Measurements from ENCODE around the gene ENOX1.

Gene ENOX1

DNA sequence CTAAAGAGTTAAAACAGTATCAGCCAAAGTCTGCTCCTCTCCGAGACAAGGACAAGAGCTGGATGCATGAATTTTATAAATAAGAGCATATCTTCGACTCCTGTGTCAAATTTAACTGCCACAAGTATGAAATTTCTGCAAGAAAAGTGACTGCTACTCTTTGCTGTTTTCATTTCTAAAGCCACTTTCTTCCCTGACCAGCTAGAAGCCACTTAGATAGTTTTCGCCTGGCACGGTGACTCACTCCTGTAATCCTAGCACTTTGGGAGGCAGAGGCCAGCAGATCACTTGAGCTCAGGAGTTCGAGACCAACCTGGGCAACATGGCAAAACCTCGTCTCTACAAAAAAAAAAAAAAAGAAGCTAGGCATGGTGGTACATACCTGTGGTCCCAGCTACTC lies 61.3 kb downstream of the ENOX1 start:
- Mint-ChIP-seq H3K27me3 (ENCODE audit: low read depth) (no peaks in the 10 kb centered on the region), H3K27ac (no peak overlapping the region), H3K4me1 (peaks cover 23% of the 10 kb centered on the region), H3K9me3 (no peaks in the 10 kb centered on the region), H3K36me3 (ENCODE audit: low read depth) (no peaks in the 10 kb centered on the region), H3K4me3 (no peak overlapping the region)
- no peak for TF ChIP-seq CTCF (IDR thresholded peaks at IDR 0.05; ENCODE audit: unreplicated experiment in 3 of 3)

- no peak overlapping the region for H3K4me3 Mint-ChIP-seq
- no peak overlapping the region for H3K27ac Mint-ChIP-seq
- TF ChIP-seq CTCF (IDR thresholded peaks at IDR 0.05; ENCODE audit: unreplicated experiment in 3 of 3) = no peak
- no peaks in the 10 kb centered on the region for H3K4me1 Mint-ChIP-seq
- peaks cover 16% of the 10 kb centered on the region for H3K9me3 Mint-ChIP-seq
- H3K27me3 Mint-ChIP-seq (ENCODE audit: low read depth) = no peaks in the 10 kb centered on the region
- peaks cover 4% of the 10 kb centered on the region for H3K36me3 Mint-ChIP-seq (ENCODE audit: low read depth)
Measured at GRCh38 chr13:43720780-43721397, 65.9 kb downstream of the ENOX1 start.

DNA sequence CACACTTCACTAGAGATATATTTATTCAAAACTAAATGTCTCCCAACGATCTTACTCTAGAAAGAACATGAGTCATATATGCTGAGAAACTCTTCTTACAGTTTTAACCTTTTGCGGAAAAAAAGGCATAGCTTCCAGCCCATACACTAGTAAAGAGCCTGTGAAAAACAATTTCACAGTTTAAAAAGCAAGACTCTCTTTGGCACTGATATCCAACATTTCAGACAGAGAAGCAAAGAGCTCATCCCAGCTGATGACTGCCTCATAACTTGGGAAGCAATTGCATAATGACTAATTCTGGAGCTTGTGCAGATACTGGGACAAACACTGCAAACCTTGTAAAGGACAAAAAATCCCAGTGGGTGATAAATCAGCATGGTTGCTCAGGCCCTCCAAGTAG lies 88.0 kb downstream of the ENOX1 start:
- H3K4me1 Mint-ChIP-seq = peaks cover 11% of the 10 kb centered on the region
- no peaks in the 10 kb centered on the region for H3K36me3 Mint-ChIP-seq (ENCODE audit: low read depth)
- no peak overlapping the region for H3K27ac Mint-ChIP-seq
- H3K27me3 Mint-ChIP-seq (ENCODE audit: low read depth) = no peaks in the 10 kb centered on the region
- no peaks in the 10 kb centered on the region for H3K9me3 Mint-ChIP-seq
- TF ChIP-seq CTCF (IDR thresholded peaks at IDR 0.05; ENCODE audit: unreplicated experiment in 3 of 3) = no peak
- no peak overlapping the region for H3K4me3 Mint-ChIP-seq

- H3K9me3 Mint-ChIP-seq = no peaks in the 10 kb centered on the region
- H3K27ac Mint-ChIP-seq = no peak overlapping the region
- peaks cover 11% of the 10 kb centered on the region for H3K4me1 Mint-ChIP-seq
- TF ChIP-seq CTCF (IDR thresholded peaks at IDR 0.05; ENCODE audit: unreplicated experiment in 3 of 3) = no peak
- no peaks in the 10 kb centered on the region for H3K27me3 Mint-ChIP-seq (ENCODE audit: low read depth)
- H3K4me3 Mint-ChIP-seq = no peak overlapping the region
- no peaks in the 10 kb centered on the region for H3K36me3 Mint-ChIP-seq (ENCODE audit: low read depth)
Measured at GRCh38 chr13:43698009-43698408, 88.8 kb downstream of the ENOX1 start.

DNA sequence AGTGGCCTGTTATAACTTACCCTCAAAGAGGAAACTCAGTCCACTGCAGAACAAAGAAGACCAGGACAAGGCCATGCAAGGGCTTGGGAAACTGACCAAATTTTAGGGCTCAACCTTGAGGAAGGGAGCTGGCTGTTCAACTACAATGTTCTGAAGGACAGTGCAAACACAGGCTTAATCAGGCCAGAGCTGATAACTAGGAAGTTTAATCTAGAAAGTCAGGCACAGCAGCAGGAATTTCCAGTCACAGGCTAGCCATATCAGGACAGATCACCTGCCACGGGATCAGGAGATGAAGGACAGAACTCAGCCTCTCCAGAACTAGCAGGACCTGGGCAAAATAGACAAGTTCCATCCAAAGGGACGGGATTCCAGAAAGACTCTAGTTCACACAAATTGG lies 89.4 kb downstream of the ENOX1 start:
- Mint-ChIP-seq H3K4me3 (no peak overlapping the region), H3K9me3 (no peaks in the 10 kb centered on the region), H3K27ac (no peak overlapping the region), H3K36me3 (ENCODE audit: low read depth) (no peaks in the 10 kb centered on the region), H3K4me1 (peaks cover 11% of the 10 kb centered on the region), H3K27me3 (ENCODE audit: low read depth) (no peaks in the 10 kb centered on the region)
- TF ChIP-seq CTCF (IDR thresholded peaks at IDR 0.05; ENCODE audit: unreplicated experiment in 3 of 3) = no peak

GRCh38 chr13:43694146-43694664 lies 92.6 kb downstream of the ENOX1 start:
- Mint-ChIP-seq H3K27ac (no peak overlapping the region), H3K36me3 (ENCODE audit: low read depth) (no peaks in the 10 kb centered on the region), H3K27me3 (ENCODE audit: low read depth) (no peaks in the 10 kb centered on the region), H3K4me1 (peaks cover 11% of the 10 kb centered on the region), H3K9me3 (no peaks in the 10 kb centered on the region), H3K4me3 (no peak overlapping the region)
- TF ChIP-seq CTCF (IDR thresholded peaks at IDR 0.05; ENCODE audit: unreplicated experiment in 3 of 3) = no peak
